ENCODE results near the gene PCNX3. TPM values are rescaled to one million over a fixed set of nuclear protein-coding genes. Genes with fewer than 3 reads are reported as not detected.

The PCNX3 gene
- total RNA-seq, 4 donors from 2014 or later: 24.1 to 44.1 (median 34.4) TPM

DNA sequence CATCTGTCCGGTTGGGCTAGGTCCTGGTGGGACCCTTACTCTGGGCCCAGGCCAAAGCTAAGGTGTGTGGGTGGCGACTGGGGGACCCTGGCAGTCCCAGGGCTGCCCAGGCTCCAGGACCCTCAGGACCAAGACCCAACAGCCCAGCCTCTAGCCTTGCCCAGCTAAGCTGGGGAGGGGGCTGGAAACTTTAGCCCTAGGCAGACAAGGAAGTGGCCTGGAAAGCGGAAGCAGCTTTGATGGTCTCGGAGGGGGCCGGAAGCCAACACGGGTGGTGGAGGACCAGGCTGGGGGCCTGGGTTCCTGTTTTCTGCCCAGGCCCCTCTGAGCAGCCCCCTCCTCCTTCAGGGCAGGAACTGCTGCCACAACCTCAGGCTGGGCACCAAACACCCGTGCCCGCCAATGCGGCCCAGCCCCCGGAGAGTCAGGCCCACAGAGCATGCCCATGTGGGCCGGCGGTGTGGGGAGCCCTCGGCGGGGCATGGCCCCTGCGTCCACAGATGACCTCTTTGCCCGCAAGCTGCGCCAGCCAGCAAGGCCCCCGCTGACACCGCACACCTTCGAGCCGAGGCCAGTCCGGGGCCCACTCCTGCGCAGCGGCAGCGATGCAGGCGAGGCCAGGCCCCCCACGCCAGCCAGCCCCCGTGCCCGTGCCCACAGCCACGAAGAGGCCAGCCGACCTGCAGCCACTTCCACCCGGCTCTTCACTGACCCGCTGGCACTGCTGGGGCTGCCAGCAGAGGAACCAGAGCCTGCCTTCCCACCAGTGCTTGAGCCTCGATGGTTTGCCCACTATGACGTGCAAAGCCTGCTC lies 25.1 kb downstream of the PCNX3 start:
- 68 to 89% methylated on average over 24 to 30 of the region's 35 CpGs for WGBS, 2 donors
- intact Hi-C loops (cut with DNase I; ENCODE audit: low total_unique reads): no loop called here
- TF ChIP-seq POLR2A (IDR thresholded peaks at IDR 0.05): no peak
- TF ChIP-seq, protein P1, sequence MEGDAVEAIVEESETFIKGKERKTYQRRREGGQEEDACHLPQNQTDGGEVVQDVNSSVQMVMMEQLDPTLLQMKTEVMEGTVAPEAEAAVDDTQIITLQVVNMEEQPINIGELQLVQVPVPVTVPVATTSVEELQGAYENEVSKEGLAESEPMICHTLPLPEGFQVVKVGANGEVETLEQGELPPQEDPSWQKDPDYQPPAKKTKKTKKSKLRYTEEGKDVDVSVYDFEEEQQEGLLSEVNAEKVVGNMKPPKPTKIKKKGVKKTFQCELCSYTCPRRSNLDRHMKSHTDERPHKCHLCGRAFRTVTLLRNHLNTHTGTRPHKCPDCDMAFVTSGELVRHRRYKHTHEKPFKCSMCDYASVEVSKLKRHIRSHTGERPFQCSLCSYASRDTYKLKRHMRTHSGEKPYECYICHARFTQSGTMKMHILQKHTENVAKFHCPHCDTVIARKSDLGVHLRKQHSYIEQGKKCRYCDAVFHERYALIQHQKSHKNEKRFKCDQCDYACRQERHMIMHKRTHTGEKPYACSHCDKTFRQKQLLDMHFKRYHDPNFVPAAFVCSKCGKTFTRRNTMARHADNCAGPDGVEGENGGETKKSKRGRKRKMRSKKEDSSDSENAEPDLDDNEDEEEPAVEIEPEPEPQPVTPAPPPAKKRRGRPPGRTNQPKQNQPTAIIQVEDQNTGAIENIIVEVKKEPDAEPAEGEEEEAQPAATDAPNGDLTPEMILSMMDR (IDR thresholded peaks at IDR 0.05): no peak
- no peak for DNase-seq (ENCODE audit: low spot score in 2 of 2)
- no peak overlapping the region for H3K4me3 ChIP-seq (ENCODE audit: low read depth, poor library complexity, severe bottlenecking)

DNA sequence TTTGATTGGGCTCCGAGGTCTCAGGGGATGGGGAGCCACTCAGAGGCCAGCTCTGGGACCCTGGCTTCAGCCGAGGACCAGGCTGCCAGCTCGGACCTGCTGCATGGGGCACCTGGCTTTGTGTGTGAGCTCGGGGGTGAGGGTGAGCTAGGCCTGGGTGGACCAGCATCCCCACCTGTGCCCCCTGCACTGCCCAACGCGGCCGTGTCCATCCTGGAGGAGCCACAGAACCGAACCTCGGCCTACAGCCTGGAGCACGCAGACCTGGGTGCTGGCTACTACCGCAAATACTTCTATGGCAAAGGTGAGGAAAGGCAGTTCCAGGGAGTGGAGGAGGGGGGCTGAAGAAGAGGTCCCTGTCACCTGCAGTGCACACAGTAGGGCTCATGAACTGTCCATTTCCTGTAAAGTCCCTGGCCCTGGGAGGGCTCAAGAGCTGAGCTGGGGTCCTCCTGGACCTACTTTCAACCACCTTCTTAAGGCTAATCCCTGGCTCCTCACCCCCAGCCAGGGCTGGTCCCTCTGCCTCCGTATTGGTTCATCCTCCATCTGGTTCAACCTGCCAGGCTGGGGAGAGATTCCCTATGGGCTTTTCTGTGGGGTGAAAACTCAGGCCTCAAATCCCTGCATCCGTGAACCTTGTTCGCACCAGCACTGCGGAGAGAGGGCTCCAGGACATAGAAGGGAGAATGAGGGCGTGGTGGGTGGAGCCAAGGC lies 25.9 kb downstream of the PCNX3 start:
- no peak for DNase-seq (ENCODE audit: low spot score in 2 of 2)
- WGBS, 2 donors: 75 to 79% methylated on average over 12 to 16 of the region's 16 CpGs
- intact Hi-C loops (cut with DNase I; ENCODE audit: low total_unique reads): no loop called here
- no peak for TF ChIP-seq POLR2A (IDR thresholded peaks at IDR 0.05)
- TF ChIP-seq, protein P1 (IDR thresholded peaks at IDR 0.05): no peak
- no peak overlapping the region for H3K4me3 ChIP-seq (ENCODE audit: low read depth, poor library complexity, severe bottlenecking)

DNA sequence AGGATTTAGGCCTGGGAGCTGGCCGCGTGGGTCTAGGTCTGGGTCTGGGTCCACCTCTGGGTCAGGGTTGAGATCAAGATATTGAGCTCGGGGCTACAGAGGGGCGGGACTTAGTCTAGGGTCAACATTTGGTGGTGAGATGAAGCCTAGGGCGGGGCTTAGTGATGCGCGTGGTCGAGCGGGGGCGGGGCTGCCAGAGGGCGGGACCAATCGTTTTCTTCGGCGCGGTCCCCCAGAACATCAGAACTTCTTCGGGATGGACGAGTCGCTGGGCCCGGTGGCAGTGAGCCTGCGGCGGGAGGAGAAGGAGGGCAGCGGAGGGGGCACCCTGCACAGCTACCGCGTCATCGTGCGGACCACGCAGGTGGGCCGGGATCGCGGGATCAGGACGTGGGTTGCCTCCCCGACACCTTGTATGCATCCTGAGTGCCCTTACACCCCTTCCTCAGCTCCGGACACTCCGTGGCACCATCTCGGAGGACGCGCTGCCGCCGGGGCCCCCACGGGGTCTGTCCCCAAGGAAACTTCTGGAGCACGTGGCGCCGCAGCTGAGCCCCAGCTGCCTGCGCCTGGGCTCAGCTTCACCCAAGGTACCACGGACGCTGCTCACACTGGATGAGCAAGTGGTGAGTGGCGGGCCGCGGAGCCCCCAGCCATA lies 26.6 kb downstream of the PCNX3 start:
- H3K4me3 ChIP-seq (ENCODE audit: low read depth, poor library complexity, severe bottlenecking): no peak overlapping the region
- DNase-seq (ENCODE audit: low spot score in 2 of 2): no peak

DNA sequence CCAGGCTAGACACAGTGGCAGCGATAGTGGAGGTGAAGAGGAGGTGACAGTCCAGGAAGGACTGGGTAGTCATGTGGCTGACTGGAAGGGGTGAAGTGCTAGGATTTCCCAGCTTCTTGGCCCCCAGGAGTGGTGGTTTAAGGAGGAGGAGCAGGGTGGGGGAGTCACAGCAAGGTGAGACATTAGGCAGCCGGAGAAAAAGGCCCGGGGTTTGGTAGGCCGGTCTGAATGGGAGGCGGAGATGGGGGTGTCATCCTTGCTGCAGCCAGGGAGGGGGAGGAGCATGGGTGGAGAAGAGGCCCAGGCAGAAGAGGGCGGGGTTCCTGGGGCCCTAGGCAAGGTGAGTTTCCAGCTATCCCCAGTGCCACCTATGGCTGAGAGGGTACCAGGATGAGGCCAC lies 28.4 kb downstream of the PCNX3 start:
- intact Hi-C loops (cut with DNase I; ENCODE audit: low total_unique reads): no loop called here
- TF ChIP-seq, protein P1 (IDR thresholded peaks at IDR 0.05): no peak
- TF ChIP-seq POLR2A (IDR thresholded peaks at IDR 0.05): no peak
- DNase-seq (ENCODE audit: low spot score in 2 of 2): no peak
- 41 to 61% methylated on average over 6 of the region's 6 CpGs for WGBS, 2 donors
- no peak overlapping the region for H3K4me3 ChIP-seq (ENCODE audit: low read depth, poor library complexity, severe bottlenecking)

More for the DNA sequence above, 26.6 kb downstream of the PCNX3 start:
- 52 to 68% methylated on average over 42 to 48 of the region's 49 CpGs for WGBS, 2 donors
- TF ChIP-seq, protein P1 (IDR thresholded peaks at IDR 0.05): no peak
- TF ChIP-seq POLR2A (IDR thresholded peaks at IDR 0.05): no peak
- intact Hi-C loops (cut with DNase I; ENCODE audit: low total_unique reads): no loop called here

DNA sequence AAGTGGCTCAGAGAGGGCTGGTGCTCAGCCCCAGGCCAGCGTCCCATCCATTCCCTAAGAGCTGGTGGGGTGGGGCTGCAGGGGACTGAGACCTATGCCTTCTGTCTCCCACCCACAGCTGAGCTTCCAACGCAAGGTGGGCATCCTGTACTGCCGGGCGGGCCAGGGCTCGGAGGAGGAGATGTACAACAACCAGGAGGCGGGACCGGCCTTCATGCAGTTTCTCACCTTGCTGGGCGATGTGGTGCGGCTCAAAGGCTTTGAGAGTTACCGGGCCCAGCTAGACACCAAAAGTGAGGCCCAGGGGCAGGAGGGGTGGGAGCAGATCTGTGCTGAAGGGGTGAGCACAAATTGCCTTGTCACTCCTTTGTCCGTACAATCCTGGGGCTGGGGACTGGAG lies 29.3 kb downstream of the PCNX3 start:
- H3K4me3 ChIP-seq (ENCODE audit: low read depth, poor library complexity, severe bottlenecking): no peak overlapping the region
- 87 to 94% methylated on average over 9 to 11 of the region's 11 CpGs for WGBS, 2 donors
- no peak for TF ChIP-seq POLR2A (IDR thresholded peaks at IDR 0.05)
- TF ChIP-seq, protein P1 (IDR thresholded peaks at IDR 0.05): no peak
- DNase-seq (ENCODE audit: low spot score in 2 of 2): no peak
- intact Hi-C loops (cut with DNase I; ENCODE audit: low total_unique reads): no loop called here
